ENCODE data around the gene CTR9.

DNA sequence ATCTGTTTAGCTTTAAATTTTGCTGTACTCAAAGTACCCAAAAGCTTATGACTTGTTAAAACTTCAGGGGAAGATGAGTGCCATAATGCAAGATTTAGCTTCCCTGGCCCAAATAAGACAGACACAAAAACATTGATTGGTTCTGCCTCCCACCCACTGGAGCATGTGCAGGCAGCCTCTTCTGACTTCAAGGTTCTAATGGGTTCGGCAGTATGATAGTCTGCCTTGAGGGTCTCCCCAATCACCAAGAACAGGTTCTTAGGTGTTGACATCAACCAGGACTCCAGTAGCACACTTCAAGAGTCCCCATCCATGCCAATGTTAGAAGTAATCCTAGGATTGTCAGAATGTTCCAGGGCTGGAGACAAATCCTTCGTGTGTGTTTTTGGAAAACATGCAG, 45.1 kb downstream of the CTR9 start:
- no peak for TF ChIP-seq CTCF (IDR thresholded peaks at IDR 0.05; ENCODE audit: low read depth, low read length)
- TF ChIP-seq MAX (IDR thresholded peaks at IDR 0.05; ENCODE audit: low read depth, low read length), result no peak

Data from NB4 (cell line).